Measurements from ENCODE around the gene FOXK2. TPM values are rescaled to one million over a fixed set of nuclear protein-coding genes. Genes with fewer than 3 reads are reported as not detected.

Gene FOXK2
- total and polyA plus RNA-seq, 4 donors: 23.4 to 59.8 (median 33.4) TPM

- H3K27me3 ChIP-seq (ENCODE audit: control insufficient read depth in 3 of 3, insufficient read depth in 3 of 3, low read length in 2 of 3): no peaks in the 10 kb centered on the region
- H3K36me3 ChIP-seq (ENCODE audit: control insufficient read depth in 4 of 4, insufficient read depth in 4 of 4, low read length in 4 of 4): peaks cover 7 to 38% (median 17%) of the 10 kb centered on the region in 4 donors
- no peak overlapping the region for H3K4me3 ChIP-seq
- no peak overlapping the region for H3K9ac ChIP-seq (ENCODE audit: insufficient read depth in 1 of 2, low read length in 2 of 2)
- H3K4me1 ChIP-seq (ENCODE audit: control insufficient read depth in 5 of 5, insufficient read depth in 5 of 5, low read length in 5 of 5): no peaks in the 10 kb centered on the region
- no peak for DNase-seq
- 90 to 91% methylated on average over 12 of the region's 12 CpGs for WGBS, 2 donors
- no peak for ATAC-seq (ENCODE audit: insufficient read depth, low FRiP score)
- H3K27ac ChIP-seq (ENCODE audit: low read depth in 1 of 2, low read length in 1 of 2): no peak overlapping the region
- no peaks in the 10 kb centered on the region for H3K9me3 ChIP-seq (ENCODE audit: control insufficient read depth in 4 of 4, insufficient read depth in 3 of 4, low read length in 3 of 4)
- TF ChIP-seq CTCF (IDR thresholded peaks at IDR 0.05; ENCODE audit: control extremely low read depth, extremely low read depth): no peak
Observed at GRCh38 chr17:82630212-82630611, 110.7 kb downstream of the FOXK2 start.

GRCh38 chr17:82631544-82631943 is 112.0 kb downstream of the FOXK2 start:
- H3K36me3 ChIP-seq (ENCODE audit: control insufficient read depth in 4 of 4, insufficient read depth in 4 of 4, low read length in 4 of 4): peaks cover 3 to 34% (median 11%) of the 10 kb centered on the region in 4 donors
- no peaks in the 10 kb centered on the region for H3K9me3 ChIP-seq (ENCODE audit: control insufficient read depth in 4 of 4, insufficient read depth in 3 of 4, low read length in 3 of 4)

GRCh38 chr17:82632451-82632850 is 112.9 kb downstream of the FOXK2 start:
- ATAC-seq (ENCODE audit: insufficient read depth, low FRiP score) (no peak), DNase-seq (no peak)
- no peaks in the 10 kb centered on the region for H3K27me3 ChIP-seq (ENCODE audit: control insufficient read depth in 3 of 3, insufficient read depth in 3 of 3, low read length in 2 of 3)
- no peak overlapping the region for H3K4me3 ChIP-seq
- H3K9ac ChIP-seq (ENCODE audit: insufficient read depth in 1 of 2, low read length in 2 of 2): no peak overlapping the region
- H3K36me3 ChIP-seq (ENCODE audit: control insufficient read depth in 4 of 4, insufficient read depth in 4 of 4, low read length in 4 of 4): peaks cover under 1 to 27% (median 8%) of the 10 kb centered on the region in 4 donors
- no peak for TF ChIP-seq CTCF (IDR thresholded peaks at IDR 0.05; ENCODE audit: control extremely low read depth, extremely low read depth)
- 92% methylated on average over 8 of the region's 8 CpGs for WGBS, 2 donors
- no peaks in the 10 kb centered on the region for H3K9me3 ChIP-seq (ENCODE audit: control insufficient read depth in 4 of 4, insufficient read depth in 3 of 4, low read length in 3 of 4)
- H3K27ac ChIP-seq (ENCODE audit: low read depth in 1 of 2, low read length in 1 of 2): no peak overlapping the region
- H3K4me1 ChIP-seq (ENCODE audit: control insufficient read depth in 5 of 5, insufficient read depth in 5 of 5, low read length in 5 of 5): no peaks in the 10 kb centered on the region

More at GRCh38 chr17:82631544-82631943, 112.0 kb downstream of the FOXK2 start:
- H3K27ac ChIP-seq (ENCODE audit: low read depth in 1 of 2, low read length in 1 of 2): no peak overlapping the region
- ATAC-seq (ENCODE audit: insufficient read depth, low FRiP score) (no peak), DNase-seq (no peak)
- H3K4me3 ChIP-seq: no peak overlapping the region
- H3K27me3 ChIP-seq (ENCODE audit: control insufficient read depth in 3 of 3, insufficient read depth in 3 of 3, low read length in 2 of 3): no peaks in the 10 kb centered on the region
- TF ChIP-seq CTCF (IDR thresholded peaks at IDR 0.05; ENCODE audit: control extremely low read depth, extremely low read depth): no peak
- 62 to 88% methylated on average over 6 of the region's 6 CpGs for WGBS, 2 donors
- H3K4me1 ChIP-seq (ENCODE audit: control insufficient read depth in 5 of 5, insufficient read depth in 5 of 5, low read length in 5 of 5): no peaks in the 10 kb centered on the region
- no peak overlapping the region for H3K9ac ChIP-seq (ENCODE audit: insufficient read depth in 1 of 2, low read length in 2 of 2)

GRCh38 chr17:82633343-82633742 is 113.8 kb downstream of the FOXK2 start:
- no peaks in the 10 kb centered on the region for H3K27me3 ChIP-seq (ENCODE audit: control insufficient read depth in 3 of 3, insufficient read depth in 3 of 3, low read length in 2 of 3)
- peaks cover 0 to 20% (median 8%) of the 10 kb centered on the region in 4 donors for H3K36me3 ChIP-seq (ENCODE audit: control insufficient read depth in 4 of 4, insufficient read depth in 4 of 4, low read length in 4 of 4)
- no peak for TF ChIP-seq CTCF (IDR thresholded peaks at IDR 0.05; ENCODE audit: control extremely low read depth, extremely low read depth)
- H3K9me3 ChIP-seq (ENCODE audit: control insufficient read depth in 4 of 4, insufficient read depth in 3 of 4, low read length in 3 of 4): no peaks in the 10 kb centered on the region
- no peaks in the 10 kb centered on the region for H3K4me1 ChIP-seq (ENCODE audit: control insufficient read depth in 5 of 5, insufficient read depth in 5 of 5, low read length in 5 of 5)
- H3K4me3 ChIP-seq: no peak overlapping the region
- ATAC-seq (ENCODE audit: insufficient read depth, low FRiP score) (no peak), DNase-seq (no peak)
- H3K27ac ChIP-seq (ENCODE audit: low read depth in 1 of 2, low read length in 1 of 2): no peak overlapping the region
- no peak overlapping the region for H3K9ac ChIP-seq (ENCODE audit: insufficient read depth in 1 of 2, low read length in 2 of 2)

Data from lung (tissue), 12 donors.